K562 (cell line): ENCODE results near the gene KRT85. TPM values are rescaled to one million over a fixed set of nuclear protein-coding genes. Genes with fewer than 3 reads are reported as not detected.

Experiments used
- ATAC-seq: fragments of 200-7000 bp; cut with Tn5 transposase; 3 replicates; pipeline ENCODE4 v1.9.1; 2020; ENCODE audit warnings: moderate library complexity
- BruUV-seq: library from RNA; stranded (reverse); fragments of 400-500 nt; replicated peaks from 2 replicates; lab custom pipeline; 2021; lab: Mats Ljungman, UMichigan
- CTCF ChIA-PET: fragments of 300-600 bp; formaldehyde crosslinking; extraction: SDS; loops from one replicate; lab custom pipeline; 2021; ENCODE audit warnings: low intra/inter-chr PET ratio; lab: Yijun Ruan, JAX
- POLR2A ChIA-PET: fragments of 300-600, 350-650 bp; sonication (Branson Sonifier 250); formaldehyde crosslinking; extraction: SDS; loops from one replicate; lab custom pipeline; 2021; ENCODE audit warnings: antibody characterized with exemption, inconsistent platforms; lab: Yijun Ruan, JAX
- DNase-seq, 4 experiments: peaks; one replicate each; pipeline versions ENCODE4 v3.0.0 to v3.0.0-alpha.2; 2011 to 2018; ENCODE audit warnings: low spot score in 3 of 4, mixed read lengths in 3 of 4; ENCODE audit errors: extremely low read depth in 1 of 4
- FAIRE-seq: peaks from 2 replicates; lab custom pipeline; 2011; peaks lifted over from hg19 to GRCh38; lab: Jason Lieb, UNC
- H2AFZ ChIP-seq: 2 replicates; pipeline ENCODE4 v1.6.0; 2011; ENCODE audit warnings: low read depth, low read length, control low read depth, inconsistent platforms
- H3K27ac ChIP-seq: fragments of 200-600 bp; 3 replicates; pipeline ENCODE4 v1.8.0; 2011; ENCODE audit warnings: low read depth, mild to moderate bottlenecking, control low read depth, inconsistent platforms, low read length, moderate library complexity, mixed read lengths; ENCODE audit errors: extremely low read depth
- H3K27me3 ChIP-seq, 2 experiments: fragments of 300-600 bp in 1 of 2; 2 replicates in 1 of 2; 3 replicates in 1 of 2; pipeline versions ENCODE4 v1.6.0 to v1.8.0; 2011; ENCODE audit warnings: inconsistent platforms in 2 of 2, low read length in 2 of 2, mild to moderate bottlenecking in 1 of 2, mixed read lengths in 1 of 2, moderate library complexity in 1 of 2; ENCODE audit not compliant: control insufficient read depth in 2 of 2, insufficient read depth in 2 of 2
- H3K36me3 ChIP-seq: fragments of 300-600 bp; 3 replicates; pipeline ENCODE4 v1.8.0; 2011; ENCODE audit warnings: mild to moderate bottlenecking, low read length, inconsistent platforms; ENCODE audit not compliant: control insufficient read depth, insufficient read depth
- H3K4me1 ChIP-seq, 2 experiments: fragments of 200-600 bp in 1 of 2; replicated peaks in 1 of 2; 2 replicates in 1 of 2; 3 replicates in 1 of 2; pipeline versions ENCODE4 v1.5.1 to v1.8.0; 2011; ENCODE audit warnings: inconsistent platforms in 2 of 2, low read length in 2 of 2, mild to moderate bottlenecking in 1 of 2, mixed read lengths in 1 of 2, moderate library complexity in 1 of 2; ENCODE audit not compliant: control insufficient read depth in 2 of 2, insufficient read depth in 2 of 2
- H3K4me2 ChIP-seq: 2 replicates; pipeline ENCODE4 v1.6.1; 2011; ENCODE audit warnings: low read length, control low read depth, inconsistent platforms, mixed read lengths; ENCODE audit not compliant: insufficient read depth
- H3K4me3 ChIP-seq: fragments of 200-600 bp; sonication (generic), shearing (Covaris generic); 2 replicates; pipeline ENCODE4 v1.5.1; 2016; ENCODE audit warnings: control low read depth, inconsistent platforms
- H3K79me2 ChIP-seq: fragments of 200-600 bp; 3 replicates; pipeline ENCODE4 v1.8.0; 2011; ENCODE audit warnings: low read length, inconsistent platforms; ENCODE audit not compliant: control insufficient read depth, insufficient read depth
- H3K9ac ChIP-seq, 2 experiments: 2 replicates each; pipeline versions ENCODE4 v1.6.0 to v1.6.1; 2011; ENCODE audit warnings: low read depth in 2 of 2, low read length in 2 of 2, control low read depth in 1 of 2, inconsistent platforms in 1 of 2, mild to moderate bottlenecking in 1 of 2, mixed read lengths in 1 of 2; ENCODE audit not compliant: insufficient read depth in 1 of 2
- H3K9me1 ChIP-seq: one replicate; pipeline ENCODE4 v1.6.0; 2011; ENCODE audit warnings: inconsistent platforms, mild to moderate bottlenecking, low read length, moderate library complexity; ENCODE audit not compliant: control insufficient read depth, insufficient read depth
- H3K9me3 ChIP-seq: replicated peaks from 2 replicates; pipeline ENCODE4 v1.5.1; 2011; ENCODE audit warnings: low read depth, low read length, inconsistent platforms; ENCODE audit not compliant: control insufficient read depth, insufficient read depth
- H4K20me1 ChIP-seq: replicated peaks from 2 replicates; pipeline ENCODE4 v1.6.1; 2011; ENCODE audit warnings: low read length, inconsistent platforms, mixed read lengths; ENCODE audit not compliant: control insufficient read depth, insufficient read depth
- ARNT ChIP-seq, 2 experiments: fragments of 450-650 bp; IDR thresholded peaks; 2 replicates each; pipeline ENCODE4 v1.6.1; 2016; ENCODE audit warnings: mild to moderate bottlenecking in 1 of 2
- CBX8 ChIP-seq: fragments of 200-600 bp; sonication (generic); IDR thresholded peaks from 2 replicates; pipeline ENCODE4 v1.6.1; 2012; ENCODE audit warnings: borderline replicate concordance, mixed run types, low read depth, mild to moderate bottlenecking, moderate library complexity, mixed read lengths, low read length, control low read depth, inconsistent platforms; ENCODE audit not compliant: poor library complexity, severe bottlenecking; ENCODE audit errors: extremely low read depth
- CEBPZ ChIP-seq: fragments of 150-350 bp; IDR thresholded peaks from 2 replicates; pipeline ENCODE4 v1.6.1; 2014; ENCODE audit warnings: low read depth, mild to moderate bottlenecking, low read length, borderline replicate concordance
- CXXC5 ChIP-seq: fragments of 250-450 bp; sonication (Bioruptor Pico); IDR thresholded peaks from 2 replicates; pipeline ENCODE4 v1.8.0; 2022; ENCODE audit warnings: inconsistent platforms, mild to moderate bottlenecking, moderate library complexity
- HNRNPUL1 ChIP-seq: fragments of 200-400 bp; formaldehyde crosslinking; IDR thresholded peaks from 2 replicates; pipeline ENCODE4 v1.6.1; 2017; ENCODE audit warnings: low read length
- KLF10 ChIP-seq: fragments of 250-450 bp; sonication (Bioruptor Pico); IDR thresholded peaks from 2 replicates; pipeline ENCODE4 v1.6.1; 2021; ENCODE audit warnings: matching md5 sums
- PHB ChIP-seq: fragments of 250-450 bp; sonication (Bioruptor Pico); IDR thresholded peaks from 2 replicates; pipeline ENCODE4 v1.5.0; 2021
- PURB ChIP-seq: sonication (generic); formaldehyde crosslinking; IDR thresholded peaks from 2 replicates; pipeline ENCODE4 v1.9.0; 2021; ENCODE audit warnings: low read depth, mild to moderate bottlenecking, missing genetic modification reagents
- RBM34 ChIP-seq: fragments of 200-400 bp; formaldehyde crosslinking; IDR thresholded peaks from 2 replicates; pipeline ENCODE4 v1.6.1; 2018; ENCODE audit warnings: low read length, borderline replicate concordance; ENCODE audit not compliant: insufficient read depth
- TBP ChIP-seq: optimal IDR thresholded peaks from 2 replicates; pipeline ENCODE3; 2011; ENCODE audit warnings: low read depth, low read length, improper control_type of control experiment
- TEAD4 ChIP-seq, 2 experiments: sonication (generic) in 1 of 2; formaldehyde crosslinking in 1 of 2; IDR thresholded peaks; 2 replicates each; pipeline versions ENCODE4 v1.6.1 to v1.8.0; 2012 to 2022; ENCODE audit warnings: borderline replicate concordance in 1 of 2, inconsistent platforms in 1 of 2, low read length in 1 of 2, mild to moderate bottlenecking in 1 of 2, missing genetic modification reagents in 1 of 2
- ZNF311 ChIP-seq: fragments of 250-450 bp; sonication (Bioruptor Pico); IDR thresholded peaks from 2 replicates; pipeline ENCODE4 v1.4.0; 2020; ENCODE audit warnings: mild to moderate bottlenecking, moderate library complexity
- ZNF444 ChIP-seq: fragments of 250-450 bp; sonication (Bioruptor Pico); IDR thresholded peaks from 2 replicates; pipeline ENCODE4 v1.4.0; 2020; ENCODE audit warnings: mild to moderate bottlenecking, moderate library complexity
- WGBS: fragments of 100-300 bp; shearing (Covaris generic); methylation state at CpG from one replicate; pipeline ENCODE4 v1.1.6; 2016; ENCODE audit warnings: low coverage, mixed read lengths; ENCODE audit not compliant: insufficient coverage; ENCODE audit errors: missing lambda C conversion rate; 5-methylcytosine and 5-hydroxymethylcytosine counted together
- in situ Hi-C: fragments of 300-500 bp; cut with MboI; formaldehyde crosslinking; loops from 4 replicates; pipeline ENCODE4 v1.15.0; 2018; ENCODE audit warnings: inconsistent platforms, mixed read lengths
- intact Hi-C: fragments of 100-400 bp; cut with micrococcal nuclease; formaldehyde crosslinking; loops from 2 replicates; pipeline ENCODE4 v1.14.2; 2022
- polyA plus RNA-seq, 8 experiments: library from polyadenylated mRNA; depleted of rRNA in 4 of 8; stranded (reverse) in 5 of 8; unstranded in 3 of 8; fragments of >200 nt; fragmentation: Nextera tagmentation in 2 of 8; fragmentation: Illumina TruSeq in 1 of 8; extraction: Ambion mirVana in 2 of 8; extraction: Trizol in 1 of 8; gene quantifications; 2 replicates each; pipeline versions ENCODE4 v1.2.1 to v1.2.3, GENCODE V29; 2011 to 2014; ENCODE audit warnings: inconsistent platforms in 1 of 8, missing spikeins in 1 of 8
- total RNA-seq, 7 experiments: library from RNA; depleted of rRNA in 6 of 7; stranded (reverse); fragments of >200 nt in 6 of 7; fragmentation: Illumina TruSeq in 2 of 7; extraction: Trizol in 2 of 7; gene quantifications; 2 replicates each; pipeline versions ENCODE4 v1.2.1 to v1.2.3, GENCODE V29; 2011 to 2021; ENCODE audit warnings: low replicate concordance in 1 of 7

The KRT85 gene
- total and polyA plus RNA-seq, 9 of the 15 experiments (the other 6 are each of a cell fraction or from before 2014, with no cell fraction given), result not detected

GRCh38 chr12:52351196-52352059, 15.9 kb downstream of the KRT85 start:
- peaks cover 7 to 54% of the 10 kb centered on the region in 2 experiments; a peak in 3 of 5 replicates for H3K27me3 ChIP-seq
- TF ChIP-seq TBP (no peak), ZNF444 (CRISPR knock-in tag) (no peak), HNRNPUL1 (no peak), CXXC5 (no peak), PHB (CRISPR knock-in tag) (no peak), TEAD4 (IDR thresholded peaks at IDR 0.05; ENCODE audit: low read length) (no peak), TEAD4 (CRISPR knock-in tag; IDR thresholded peaks at IDR 0.05; ENCODE audit: borderline replicate concordance) (no peak), ZNF311 (CRISPR knock-in tag) (no peak), CBX8 (no peak), CEBPZ (no peak), KLF10 (CRISPR knock-in tag) (no peak), ARNT (IDR thresholded peaks at IDR 0.05) (no peak), PURB (CRISPR knock-in tag) (no peak), RBM34 (no peak)
- no peaks in the 10 kb centered on the region for H3K4me1 ChIP-seq
- no peak for ATAC-seq
- no peak overlapping the region for H3K9ac ChIP-seq
- BruUV-seq, result no TSS peak
- no peaks in the 10 kb centered on the region for H3K9me3 ChIP-seq
- H3K9me1 ChIP-seq, result peaks cover 3% of the 10 kb centered on the region
- 0% methylated on average over 9 of the region's 9 CpGs for WGBS
- no peaks in the 10 kb centered on the region for H3K36me3 ChIP-seq
- no peaks in the 10 kb centered on the region for H3K79me2 ChIP-seq
- no peak overlapping the region for H2AFZ ChIP-seq
- H4K20me1 ChIP-seq, result no peaks in the 10 kb centered on the region
- no peak for DNase-seq
- no peak for FAIRE-seq
- in situ Hi-C loops (no loop called here), intact Hi-C loops (no loop called here)
- no peak overlapping the region for H3K4me2 ChIP-seq
- ChIA-PET CTCF (no interaction called here), POLR2A (interaction anchor here (0.6 to 1.2 kb wide), 2 partner anchors 10 to 11 kb away, joined by 3 to 4 read pairs; no protein-coding TSS in a partner anchor)
- no peak overlapping the region for H3K4me3 ChIP-seq
- H3K27ac ChIP-seq, result no peak overlapping the region
